Activated CD8-positive, alpha-beta memory T cell treated with anti-CD3 and anti-CD28 coated beads for 36 hours (primary cell): ENCODE results near the gene ZBTB48. TPM values are rescaled to one million over a fixed set of nuclear protein-coding genes. Genes with fewer than 3 reads are reported as not detected.

Source experiments
- CTCF ChIA-PET: fragments of 350-600 bp; sonication (Branson Sonifier 250); formaldehyde crosslinking; loops from one replicate; lab custom pipeline; 2021; ENCODE audit warnings: antibody characterized with exemption; lab: Charles Lee
- POLR2A ChIA-PET: fragments of 350-600 bp; sonication (Branson Sonifier 250); formaldehyde crosslinking; loops from one replicate; lab custom pipeline; 2021; ENCODE audit warnings: antibody characterized with exemption; lab: Charles Lee
- total RNA-seq, 2 experiments: library from RNA; stranded (reverse); gene quantifications; one replicate each; pipeline ENCODE4 v1.2.3, GENCODE V29; 2021

ZBTB48 gene
- total RNA-seq, 2 experiments from 2014 or later = 28.5 to 33.5 TPM

- CTCF ChIA-PET = interaction anchor here (0.8 to 1.3 kb wide), 2 partner anchors 17 to 178 kb away, joined by 3 to 5 read pairs; no protein-coding TSS in a partner anchor
- POLR2A ChIA-PET = interaction anchor here (2.7 kb wide), 1 partner anchor 20 kb away, joined by 15 read pairs; the partner anchor contains the start of gene ZBTB48
These were observed 20.7 kb downstream of the ZBTB48 start for GRCh38 chr1:6600410-6601048.

DNA sequence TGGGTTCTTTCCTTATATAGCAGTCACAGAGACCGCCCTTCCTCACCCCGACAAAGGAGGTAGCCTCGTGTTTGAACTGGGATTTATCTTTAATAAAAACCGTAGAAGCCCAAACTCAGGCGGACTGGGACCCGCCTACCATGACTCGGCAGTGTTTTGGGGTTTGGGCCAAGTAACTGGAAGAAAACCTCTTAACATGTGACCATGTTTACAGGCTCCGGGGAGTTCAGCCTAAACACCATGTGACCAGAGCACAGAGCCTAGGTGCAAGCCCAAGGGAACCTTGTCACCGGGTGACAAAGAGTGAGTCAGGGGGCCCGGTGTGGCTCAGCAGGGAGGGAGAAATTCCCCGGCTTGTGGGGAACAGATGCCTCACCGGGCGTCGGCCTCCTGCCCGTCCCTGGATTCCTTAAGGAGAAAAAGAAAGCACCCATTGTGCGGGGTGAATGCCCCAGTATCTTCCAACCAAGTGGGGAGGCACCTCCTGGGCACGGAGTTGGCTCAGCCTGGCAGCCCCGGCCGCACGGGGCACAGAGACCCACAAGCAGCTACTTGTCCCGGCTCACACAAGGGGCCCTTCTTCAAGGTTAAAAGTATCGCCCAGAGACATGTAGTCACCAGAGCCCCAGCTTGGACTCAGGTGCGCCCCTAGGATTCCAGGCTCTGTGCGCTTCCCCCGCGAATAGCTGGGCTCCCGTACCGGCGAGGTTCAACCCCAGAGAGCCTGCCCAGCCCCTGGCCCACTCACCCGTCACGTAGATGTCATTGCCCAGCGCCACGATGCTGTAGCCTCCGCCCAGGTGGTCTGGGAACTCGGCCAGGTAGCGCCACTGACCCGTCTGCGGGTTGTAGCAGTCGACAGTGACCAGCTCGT, 21.5 kb downstream of the ZBTB48 start:
- CTCF ChIA-PET = interaction anchor here (1.4 to 4.2 kb wide), 3 partner anchors 11 to 46 kb away, joined by 3 to 17 read pairs (median 10); partner anchors contain the start of genes NOL9, TAS1R1 and THAP3
- POLR2A ChIA-PET = interaction anchor here (0.7 to 3.5 kb wide), 6 partner anchors 10 to 48 kb away, joined by 3 to 20 read pairs (median 11); partner anchors contain the start of genes NOL9, PHF13, TAS1R1 and ZBTB48

- CTCF ChIA-PET = interaction anchor here (0.7 to 4.2 kb wide), 5 partner anchors 10 to 67 kb away, joined by 3 to 17 read pairs (median 4); partner anchors contain the start of genes NOL9, TAS1R1, THAP3 and ZBTB48
- POLR2A ChIA-PET = interaction anchor here (0.7 to 3.5 kb wide), 6 partner anchors 10 to 48 kb away, joined by 3 to 20 read pairs (median 11); partner anchors contain the start of genes NOL9, PHF13, TAS1R1 and ZBTB48
These were observed 22.3 kb downstream of the ZBTB48 start for GRCh38 chr1:6601923-6602668.

DNA sequence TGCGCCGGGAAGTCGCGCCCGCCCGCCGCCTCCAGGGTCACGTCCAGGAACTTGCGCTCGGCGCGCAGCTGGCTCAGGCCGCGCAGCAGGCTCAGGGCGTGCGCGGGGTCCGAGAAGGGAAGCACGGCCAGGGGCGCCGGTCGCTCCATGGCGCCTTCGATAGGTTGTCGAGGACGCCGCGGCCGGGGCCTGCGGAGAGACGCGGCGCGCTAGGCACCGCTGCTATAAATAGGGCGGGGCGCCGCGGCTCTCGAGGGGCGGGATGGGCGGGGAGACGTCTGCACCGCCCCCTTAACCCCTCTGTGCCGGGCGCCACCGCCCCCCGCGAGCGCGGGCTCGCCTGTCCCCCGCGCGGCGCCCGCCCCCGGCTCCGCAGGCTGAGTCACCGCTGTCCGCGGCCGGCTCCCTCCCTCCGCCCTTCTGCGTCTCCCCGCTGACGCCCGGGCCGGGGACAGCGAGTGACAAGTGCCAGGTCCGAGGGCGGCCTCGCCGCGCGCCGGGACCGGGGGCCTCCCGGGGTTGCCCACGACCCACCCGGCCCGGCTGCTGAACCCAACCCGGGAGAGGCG, 23.0 kb downstream of the ZBTB48 start, which contains the start of gene KLHL21:
Gene KLHL21, minus strand, starts transcription at position 201 of the 569 bp plus-strand sequence. Its CDS starts 52 bp downstream, at position 149.
- CTCF ChIA-PET = interaction anchor here (0.7 to 4.2 kb wide), 5 partner anchors 9 to 66 kb away, joined by 3 to 17 read pairs (median 4); partner anchors contain the start of genes NOL9, TAS1R1, THAP3 and ZBTB48
- POLR2A ChIA-PET = interaction anchor here (0.5 to 3.5 kb wide), 12 partner anchors 9 to 139 kb away, joined by 3 to 20 read pairs (median 4); partner anchors contain the start of genes DNAJC11, NOL9, PHF13 and TAS1R1

GRCh38 chr1:6603238-6603914, 23.6 kb downstream of the ZBTB48 start:
- ChIA-PET CTCF (interaction anchor here (1.1 to 4.2 kb wide), 5 partner anchors 9 to 49 kb away, joined by 4 to 17 read pairs (median 4); partner anchors contain the start of genes NOL9, TAS1R1 and ZBTB48), POLR2A (interaction anchor here (0.5 to 3.5 kb wide), 9 partner anchors 9 to 138 kb away, joined by 3 to 20 read pairs (median 4); partner anchors contain the start of genes DNAJC11, NOL9, PHF13 and TAS1R1)

GRCh38 chr1:6603915-6604558, 24.2 kb downstream of the ZBTB48 start:
- CTCF ChIA-PET = interaction anchor here (1.1 to 4.2 kb wide), 3 partner anchors 12 to 49 kb away, joined by 4 to 17 read pairs (median 4); partner anchors contain the start of genes NOL9 and TAS1R1
- POLR2A ChIA-PET = interaction anchor here (0.9 to 3.5 kb wide), 7 partner anchors 8 to 98 kb away, joined by 3 to 20 read pairs (median 4); partner anchors contain the start of genes DNAJC11, NOL9, PHF13 and TAS1R1

GRCh38 chr1:6612641-6613360, 33.0 kb downstream of the ZBTB48 start:
- ChIA-PET CTCF (interaction anchor here (1.5 kb wide), 1 partner anchor 10 kb away, joined by 10 read pairs; the partner anchor contains the start of gene KLHL21), POLR2A (interaction anchor here (1.6 to 2.1 kb wide), 3 partner anchors 9 to 12 kb away, joined by 7 to 8 read pairs (median 7); partner anchors contain the start of gene KLHL21)

DNA sequence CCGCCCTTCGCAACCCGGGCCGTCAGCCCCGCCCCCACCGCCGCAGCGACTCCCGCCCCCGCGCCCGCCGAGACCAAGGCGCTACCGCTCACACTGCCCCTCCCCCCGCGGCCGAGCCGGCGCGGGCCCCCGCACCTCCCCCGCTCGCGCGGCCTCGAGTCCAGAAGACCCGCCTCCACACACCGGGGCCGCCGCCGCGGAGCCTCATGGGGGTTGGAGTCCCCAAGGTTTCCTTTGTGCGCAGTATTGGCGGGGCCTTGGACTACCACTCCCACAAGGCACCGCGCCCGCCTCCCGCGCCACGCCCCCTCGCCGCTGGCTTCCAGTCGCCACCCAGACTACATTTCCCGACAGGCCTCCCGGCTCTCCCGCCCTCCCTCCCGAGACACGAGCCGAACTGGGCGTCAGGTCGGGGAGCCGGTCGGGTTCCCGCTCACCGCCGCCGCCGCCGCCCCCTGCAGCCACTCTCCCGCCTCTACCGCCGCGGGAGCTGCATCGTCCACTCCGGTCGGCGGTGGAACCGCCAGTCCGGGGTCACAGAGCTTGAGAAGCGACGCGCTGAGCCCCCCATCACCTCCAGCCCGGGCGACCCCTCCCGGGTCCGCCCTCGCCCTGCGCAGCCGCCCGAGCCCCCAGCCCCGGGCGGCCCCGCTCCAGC, 33.7 kb downstream of the ZBTB48 start, which contains the start of gene PHF13:
Gene PHF13, plus strand, starts transcription at position 371 of the 658 bp plus-strand sequence. CDS start 336 bp downstream, outside the sequence.
- ChIA-PET POLR2A (interaction anchor here (0.7 to 1.1 kb wide), 2 partner anchors 11 to 59 kb away, joined by 3 to 20 read pairs; partner anchors contain the start of genes KLHL21 and NOL9), CTCF (no interaction called here)

- ChIA-PET CTCF (no interaction called here), POLR2A (interaction anchor here (0.7 to 1.1 kb wide), 2 partner anchors 12 to 60 kb away, joined by 3 to 20 read pairs; partner anchors contain the start of genes KLHL21 and NOL9)
These were observed 34.5 kb downstream of the ZBTB48 start for GRCh38 chr1:6614019-6614928.

- POLR2A ChIA-PET = interaction anchor here (0.7 kb wide), 1 partner anchor 9 kb away, joined by 4 read pairs; the partner anchor contains the start of gene THAP3
- CTCF ChIA-PET = interaction anchor here (1.0 kb wide), 1 partner anchor 11 kb away, joined by 4 read pairs; no protein-coding TSS in a partner anchor
These were observed 35.4 kb downstream of the ZBTB48 start for GRCh38 chr1:6614929-6615785.

DNA sequence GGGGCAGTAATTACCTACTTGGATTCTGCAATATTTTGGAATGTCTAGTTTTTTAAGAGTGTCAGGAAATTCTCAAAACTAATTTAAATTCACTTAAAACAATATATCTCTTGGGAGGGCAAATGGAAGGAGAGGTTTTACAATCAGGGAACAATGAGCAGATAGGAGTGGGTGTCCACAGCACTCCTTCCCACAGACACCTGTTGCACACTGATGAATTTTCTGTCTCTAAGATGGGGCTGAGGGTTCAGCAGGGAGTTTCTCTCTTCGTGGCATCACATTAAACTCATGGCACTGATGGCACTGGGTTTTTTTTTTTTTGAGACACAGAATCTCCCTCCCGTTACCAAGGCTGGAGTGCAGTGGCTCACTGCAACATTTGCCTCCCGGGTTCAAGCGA, 39.3 kb downstream of the ZBTB48 start:
- ChIA-PET CTCF (no interaction called here), POLR2A (no interaction called here)

DNA sequence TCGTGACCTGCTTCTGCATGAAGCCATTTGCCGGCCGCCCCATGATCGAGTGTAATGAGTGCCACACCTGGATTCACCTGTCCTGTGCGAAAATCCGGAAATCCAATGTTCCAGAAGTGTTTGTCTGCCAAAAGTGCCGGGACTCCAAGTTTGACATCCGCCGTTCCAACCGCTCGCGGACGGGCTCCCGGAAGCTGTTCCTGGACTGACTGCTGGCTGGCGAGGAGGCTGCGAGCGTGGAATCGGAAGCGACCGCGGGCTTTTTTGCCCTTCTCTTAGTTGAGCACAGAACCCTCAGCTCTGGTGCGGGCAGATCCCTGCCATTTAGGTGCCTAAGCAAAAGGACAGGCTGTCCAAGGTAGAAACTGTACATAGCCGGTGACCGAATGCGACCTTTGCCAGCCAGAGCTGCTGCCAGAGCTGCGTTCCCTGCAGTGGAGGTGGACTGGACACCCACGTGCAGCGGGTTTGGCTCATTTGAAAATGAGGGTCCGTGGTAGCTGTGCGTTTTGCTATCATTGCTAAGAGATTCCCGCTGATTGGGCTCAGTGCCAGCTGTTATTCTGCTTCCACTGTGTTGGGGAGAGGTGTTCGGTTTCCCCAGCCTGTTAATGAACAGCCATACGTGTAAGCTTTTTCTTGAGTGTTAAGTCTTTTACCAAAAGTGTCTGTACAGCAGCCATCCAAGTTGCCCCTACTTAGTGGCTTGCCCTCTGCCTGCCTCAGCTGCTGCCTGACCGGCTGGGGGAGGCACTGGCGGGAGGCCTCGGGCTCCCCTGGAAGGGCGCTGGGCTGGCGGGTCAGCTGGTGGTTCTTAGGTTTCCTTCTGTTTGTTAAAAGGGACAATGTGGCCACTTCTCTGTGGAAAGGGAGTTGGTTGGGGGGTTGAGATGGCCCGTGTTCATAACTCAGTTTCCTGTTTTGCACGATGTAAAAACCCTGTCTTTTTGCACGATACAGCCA, 41.9 kb downstream of the ZBTB48 start:
- ChIA-PET POLR2A (interaction anchor here (0.6 kb wide), 2 partner anchors 19 to 55 kb away, joined by 3 to 5 read pairs; no protein-coding TSS in a partner anchor), CTCF (no interaction called here)
